ENCODE measurements around the gene RAB35.

RAB35 gene

DNA sequence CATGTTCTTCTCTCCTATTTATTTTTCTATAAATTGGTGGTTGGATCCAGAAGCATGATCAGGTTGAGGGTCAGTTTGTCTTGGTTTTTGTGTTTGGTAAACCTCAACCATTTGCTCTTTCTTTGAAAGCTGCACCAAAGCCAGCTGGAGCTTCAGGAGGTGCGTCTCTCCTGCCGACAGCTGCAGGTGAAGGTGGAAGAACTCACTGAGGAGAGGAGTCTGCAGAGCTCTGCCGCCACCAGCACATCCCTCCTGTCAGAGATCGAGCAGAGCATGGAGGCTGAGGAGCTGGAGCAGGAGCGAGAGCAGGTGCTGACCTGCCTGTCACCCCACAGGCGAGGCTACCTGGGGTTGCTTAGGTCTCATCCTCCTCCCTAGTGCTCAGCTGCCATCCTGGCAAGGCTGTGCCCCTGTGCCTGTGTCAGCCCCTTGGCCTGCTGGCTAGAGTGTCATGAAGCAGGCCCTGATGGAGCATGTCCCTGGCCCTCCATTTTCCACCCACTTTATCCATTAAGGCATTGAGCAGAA lies 45.0 kb downstream of the RAB35 start:
- H3K4me1 Mint-ChIP-seq (ENCODE audit: low read depth), result peaks cover 17% of the 10 kb centered on the region
- no peaks in the 10 kb centered on the region for H3K27me3 Mint-ChIP-seq
- H3K27ac Mint-ChIP-seq, result no peak overlapping the region
- no peaks in the 10 kb centered on the region for H3K9me3 Mint-ChIP-seq (ENCODE audit: low read depth)
- H3K36me3 Mint-ChIP-seq, result peaks cover 24% of the 10 kb centered on the region
- no peak overlapping the region for H3K4me3 Mint-ChIP-seq

DNA sequence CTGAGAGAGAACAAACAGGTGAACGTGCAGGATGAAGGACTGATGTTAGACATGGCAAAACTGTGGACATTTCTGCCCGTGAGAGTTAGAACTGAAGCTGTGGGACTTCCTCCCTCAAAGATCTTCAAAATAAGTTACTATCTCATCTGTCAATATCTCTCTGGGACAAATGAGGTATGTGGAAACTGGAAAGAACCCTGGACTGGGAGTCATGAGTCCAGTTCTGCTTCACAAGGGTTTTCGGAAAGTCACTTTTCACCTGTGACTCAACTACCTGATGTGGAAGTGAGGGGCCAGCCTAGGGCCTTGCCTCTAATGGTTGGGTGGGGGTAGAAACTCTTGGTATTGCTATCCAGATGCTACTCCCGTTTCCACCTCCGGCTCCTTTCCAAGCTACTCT lies 47.3 kb downstream of the RAB35 start:
- H3K4me1 Mint-ChIP-seq (ENCODE audit: low read depth), result peaks cover 6% of the 10 kb centered on the region
- H3K4me3 Mint-ChIP-seq, result no peak overlapping the region
- H3K27ac Mint-ChIP-seq, result peak overlapping the region; percentile 58
- no peaks in the 10 kb centered on the region for H3K9me3 Mint-ChIP-seq (ENCODE audit: low read depth)
- no peaks in the 10 kb centered on the region for H3K27me3 Mint-ChIP-seq
- H3K36me3 Mint-ChIP-seq, result peaks cover 14% of the 10 kb centered on the region

DNA sequence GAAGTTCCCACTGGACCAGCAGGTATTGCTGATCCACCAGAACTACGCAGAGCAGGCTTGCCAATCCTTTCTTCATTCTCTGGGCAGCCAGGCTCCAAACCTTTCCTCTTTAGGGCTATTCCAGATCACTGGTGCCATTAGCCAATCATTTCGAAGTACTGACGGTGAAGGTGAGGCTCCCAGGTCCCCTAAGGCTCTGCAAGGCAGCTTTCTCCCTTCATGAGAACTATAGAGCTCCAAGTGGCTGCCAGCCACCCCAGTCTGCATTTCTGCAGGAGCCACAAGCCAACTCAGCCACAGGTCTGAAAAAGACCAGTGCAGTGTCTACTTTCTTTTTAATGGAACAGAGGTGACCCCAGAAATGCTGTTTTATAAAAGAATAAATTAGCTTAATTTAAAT lies 48.7 kb downstream of the RAB35 start:
- no peaks in the 10 kb centered on the region for H3K9me3 Mint-ChIP-seq (ENCODE audit: low read depth)
- peaks cover 12% of the 10 kb centered on the region for H3K36me3 Mint-ChIP-seq
- H3K4me1 Mint-ChIP-seq (ENCODE audit: low read depth), result peaks cover 2% of the 10 kb centered on the region
- H3K27ac Mint-ChIP-seq, result no peak overlapping the region
- H3K27me3 Mint-ChIP-seq, result no peaks in the 10 kb centered on the region
- H3K4me3 Mint-ChIP-seq, result no peak overlapping the region

DNA sequence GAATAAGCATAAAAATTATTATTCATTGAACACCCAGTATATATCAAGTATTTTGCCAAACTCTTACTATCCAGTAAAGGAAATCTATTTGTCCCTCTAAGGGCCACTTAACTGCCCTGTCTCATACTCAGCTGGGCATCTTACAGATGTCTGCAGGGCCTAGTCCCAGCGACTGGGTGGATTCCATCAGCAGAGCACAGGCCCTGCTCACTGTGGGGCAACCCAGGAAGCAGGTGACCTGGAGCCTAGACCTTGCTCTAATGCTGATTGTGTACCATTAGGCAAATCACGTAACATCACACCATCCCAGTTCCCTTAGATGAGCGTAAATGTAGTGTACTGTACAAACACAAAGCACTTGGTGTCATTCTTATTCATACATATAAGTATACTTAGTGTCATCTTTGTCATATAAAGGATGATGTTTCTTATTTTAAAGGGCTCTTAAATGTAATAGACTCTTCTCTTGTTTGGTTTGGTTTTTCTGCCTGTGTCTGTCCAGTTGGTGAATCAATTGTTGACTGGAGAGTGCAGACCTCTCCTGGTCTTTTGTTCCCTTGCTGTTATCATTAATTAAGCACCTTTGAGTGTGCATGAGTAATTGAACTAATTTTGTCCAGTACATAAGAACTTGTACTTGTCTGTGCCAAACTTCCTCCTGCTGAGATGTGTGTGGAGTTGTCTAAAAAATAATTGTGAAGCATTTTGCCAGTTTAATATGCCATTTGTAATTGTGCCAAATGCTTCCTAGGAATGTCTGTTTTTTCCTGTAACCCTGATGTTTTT lies 49.3 kb downstream of the RAB35 start:
- H3K4me3 Mint-ChIP-seq, result no peak overlapping the region
- peaks cover 15% of the 10 kb centered on the region for H3K36me3 Mint-ChIP-seq
- H3K9me3 Mint-ChIP-seq (ENCODE audit: low read depth), result no peaks in the 10 kb centered on the region
- peaks cover 5% of the 10 kb centered on the region for H3K4me1 Mint-ChIP-seq (ENCODE audit: low read depth)
- peak overlapping the region; percentile 58 for H3K27ac Mint-ChIP-seq
- no peaks in the 10 kb centered on the region for H3K27me3 Mint-ChIP-seq

DNA sequence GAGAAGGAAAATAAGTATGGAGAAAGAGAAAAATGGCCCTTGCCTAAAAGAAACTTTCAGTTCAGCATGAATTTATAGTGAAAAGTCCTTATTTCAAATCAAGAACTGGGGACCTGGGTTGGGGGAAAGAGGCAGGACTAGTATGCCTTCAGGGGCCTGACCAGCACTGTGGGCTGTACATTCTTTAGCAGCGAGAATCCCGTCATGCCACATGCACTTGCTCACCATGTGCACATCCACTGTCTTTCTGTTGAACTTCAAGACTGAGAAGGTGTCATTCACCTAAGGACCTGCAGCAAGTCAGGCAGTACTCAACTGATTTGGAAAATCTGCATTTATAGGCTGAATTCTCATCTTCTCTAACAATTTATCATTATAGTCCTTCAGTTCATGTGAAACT lies 50.2 kb downstream of the RAB35 start:
- H3K4me3 Mint-ChIP-seq, result no peak overlapping the region
- H3K4me1 Mint-ChIP-seq (ENCODE audit: low read depth), result peaks cover 5% of the 10 kb centered on the region
- no peaks in the 10 kb centered on the region for H3K9me3 Mint-ChIP-seq (ENCODE audit: low read depth)
- no peak overlapping the region for H3K27ac Mint-ChIP-seq
- H3K27me3 Mint-ChIP-seq, result no peaks in the 10 kb centered on the region
- H3K36me3 Mint-ChIP-seq, result peaks cover 18% of the 10 kb centered on the region

DNA sequence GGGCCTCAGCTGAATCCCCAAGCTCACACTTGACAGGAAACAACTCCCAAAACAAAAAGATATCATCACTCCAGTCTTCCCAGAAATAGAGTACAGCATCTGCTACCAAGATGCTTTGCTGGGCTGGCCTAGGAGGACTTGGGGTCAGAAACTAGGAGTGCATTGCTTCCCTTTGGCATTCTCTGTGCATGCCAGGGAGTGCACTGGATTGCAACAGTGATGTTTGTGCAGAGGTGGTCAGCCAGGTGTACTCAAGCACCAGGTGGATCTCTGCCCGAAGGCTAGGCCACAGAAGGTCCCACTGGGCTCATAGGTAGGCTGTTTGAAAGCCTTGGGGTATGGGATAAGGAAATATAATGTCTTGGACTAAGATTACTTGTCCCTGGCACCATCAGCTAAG lies 51.1 kb downstream of the RAB35 start:
- Mint-ChIP-seq H3K36me3 (peaks cover 18% of the 10 kb centered on the region), H3K4me3 (no peak overlapping the region), H3K4me1 (ENCODE audit: low read depth) (peaks cover 7% of the 10 kb centered on the region), H3K27me3 (no peaks in the 10 kb centered on the region), H3K27ac (no peak overlapping the region), H3K9me3 (ENCODE audit: low read depth) (no peaks in the 10 kb centered on the region)

DNA sequence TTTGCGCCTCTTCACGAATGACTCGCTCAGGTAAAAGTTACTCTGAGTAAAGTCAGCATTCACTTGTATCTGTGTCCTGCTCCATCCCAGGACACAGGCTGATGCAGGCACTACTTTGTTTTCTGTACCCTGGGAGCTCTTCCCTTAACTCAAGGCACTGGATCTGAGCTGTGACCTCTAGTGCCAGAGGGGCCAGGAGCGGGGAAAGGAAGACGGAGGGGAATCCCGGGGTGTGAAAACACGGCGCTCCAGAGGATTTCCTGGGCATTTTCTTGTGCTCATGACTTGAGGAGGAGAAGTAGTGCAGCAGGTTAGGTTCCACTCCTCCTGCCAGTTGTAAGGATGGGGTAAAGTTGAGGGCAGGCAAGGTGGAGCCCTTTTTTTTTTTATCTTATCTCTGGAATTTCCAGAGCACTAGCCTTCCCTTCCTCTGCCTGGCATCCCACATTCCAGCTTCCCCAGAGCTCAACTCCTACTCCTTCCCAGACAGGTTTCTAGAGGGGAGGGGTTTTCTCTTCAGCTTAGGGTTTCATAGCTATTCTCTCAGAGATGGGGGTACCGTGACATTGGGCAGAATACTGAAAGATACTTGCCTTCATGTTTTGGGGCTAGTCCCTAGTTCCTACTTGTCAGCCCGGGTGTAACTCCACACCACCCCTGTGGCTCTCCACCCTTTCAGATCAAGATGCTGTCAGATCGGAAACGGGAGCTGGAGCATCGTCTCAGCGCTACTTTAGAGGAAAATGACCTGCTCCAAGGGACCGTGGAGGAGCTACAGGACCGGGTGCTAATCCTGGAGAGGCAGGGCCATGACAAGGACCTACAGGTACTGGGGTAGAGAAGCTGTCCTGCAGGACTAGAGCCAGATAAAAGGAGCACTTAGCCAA lies 52.3 kb downstream of the RAB35 start:
- Mint-ChIP-seq H3K9me3 (ENCODE audit: low read depth) (no peaks in the 10 kb centered on the region), H3K4me3 (no peak overlapping the region), H3K36me3 (peaks cover 20% of the 10 kb centered on the region), H3K27me3 (no peaks in the 10 kb centered on the region), H3K4me1 (ENCODE audit: low read depth) (peaks cover 13% of the 10 kb centered on the region), H3K27ac (no peak overlapping the region)

DNA sequence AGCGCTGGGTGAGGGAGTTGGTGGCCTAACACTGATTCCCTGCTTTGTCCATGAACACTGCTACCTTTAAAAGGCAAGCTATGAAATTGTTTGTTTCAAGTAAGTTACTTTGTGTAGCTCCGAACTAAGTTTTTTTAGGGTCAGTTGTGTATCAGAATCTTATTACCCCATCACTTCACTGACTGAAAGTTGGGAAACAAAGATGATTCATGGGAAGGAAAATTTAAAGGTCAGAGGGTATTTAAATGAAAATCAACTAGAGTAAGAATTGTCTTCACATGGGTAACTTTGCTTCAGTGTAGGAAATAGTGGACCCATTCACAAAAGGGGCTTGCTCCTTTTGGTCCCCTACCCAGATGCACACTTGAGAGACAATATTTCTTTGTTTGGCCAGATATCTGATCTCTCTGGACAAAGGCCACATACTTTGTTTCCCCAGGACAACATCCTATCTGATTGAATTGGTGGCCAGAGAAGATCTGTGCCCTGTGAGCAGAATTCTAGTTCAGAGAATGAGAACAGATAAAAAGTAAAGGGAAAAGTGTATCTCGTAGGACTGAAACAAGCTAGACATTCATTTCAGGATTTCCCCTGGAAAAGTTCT lies 53.5 kb downstream of the RAB35 start:
- no peak overlapping the region for H3K4me3 Mint-ChIP-seq
- H3K36me3 Mint-ChIP-seq, result peaks cover 18% of the 10 kb centered on the region
- H3K9me3 Mint-ChIP-seq (ENCODE audit: low read depth), result no peaks in the 10 kb centered on the region
- H3K27me3 Mint-ChIP-seq, result no peaks in the 10 kb centered on the region
- H3K27ac Mint-ChIP-seq, result peak overlapping the region; percentile 28
- H3K4me1 Mint-ChIP-seq (ENCODE audit: low read depth), result peaks cover 14% of the 10 kb centered on the region

DNA sequence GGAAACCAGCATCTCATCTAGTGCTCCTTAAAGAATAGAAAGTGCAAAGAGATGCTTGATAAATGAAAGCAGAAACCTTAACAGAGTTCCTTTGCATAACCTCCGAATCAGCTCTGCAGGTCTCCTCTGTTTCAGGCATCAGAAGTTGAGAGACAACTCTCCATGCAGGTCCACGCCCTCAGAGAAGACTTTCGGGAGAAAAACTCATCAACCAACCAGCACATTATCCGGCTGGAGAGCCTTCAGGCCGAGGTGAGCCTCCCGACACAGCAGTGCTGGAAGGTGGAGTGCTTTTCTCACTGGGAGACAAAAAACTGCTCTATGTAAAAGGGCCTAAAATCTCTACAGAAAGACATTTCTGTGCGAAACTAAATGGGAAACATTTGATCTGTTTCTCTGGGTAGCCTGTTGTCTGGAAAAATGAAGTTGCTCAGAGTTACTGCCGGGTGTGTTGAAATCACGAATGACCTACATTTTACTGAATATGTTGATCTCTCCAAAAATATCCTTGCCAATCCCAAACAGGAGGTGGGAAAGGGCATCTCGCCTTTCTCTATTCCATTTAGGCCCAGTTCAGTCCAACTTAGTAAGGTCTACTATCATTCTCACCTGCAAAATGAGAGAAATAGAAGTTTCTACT lies 54.9 kb downstream of the RAB35 start:
- H3K36me3 Mint-ChIP-seq, result peaks cover 15% of the 10 kb centered on the region
- H3K4me1 Mint-ChIP-seq (ENCODE audit: low read depth), result peaks cover 15% of the 10 kb centered on the region
- H3K27me3 Mint-ChIP-seq, result no peaks in the 10 kb centered on the region
- no peak overlapping the region for H3K4me3 Mint-ChIP-seq
- H3K9me3 Mint-ChIP-seq (ENCODE audit: low read depth), result no peaks in the 10 kb centered on the region
- H3K27ac Mint-ChIP-seq, result no peak overlapping the region

DNA sequence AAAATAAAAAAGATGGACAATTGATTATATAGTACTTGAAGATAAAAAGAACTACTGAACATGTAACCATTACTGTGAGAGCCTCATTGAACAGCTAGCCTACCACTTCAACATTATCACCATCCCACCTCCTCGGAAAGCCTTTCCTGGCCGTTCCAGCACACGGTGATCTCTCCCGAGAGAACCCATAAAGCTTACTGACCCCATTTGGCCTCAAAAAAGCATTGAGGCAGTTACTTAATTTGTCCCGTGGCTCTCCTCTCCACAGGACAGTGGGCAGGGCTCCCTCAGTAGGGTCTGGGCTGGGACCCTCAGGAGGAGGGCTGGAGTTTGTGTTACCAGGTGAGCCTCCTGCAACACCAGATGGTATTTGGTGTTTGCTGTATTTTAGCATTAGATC lies 55.8 kb downstream of the RAB35 start:
- Mint-ChIP-seq H3K4me3 (no peak overlapping the region), H3K9me3 (ENCODE audit: low read depth) (no peaks in the 10 kb centered on the region), H3K36me3 (peaks cover 14% of the 10 kb centered on the region), H3K27ac (peak overlapping the region; percentile 66), H3K4me1 (ENCODE audit: low read depth) (peaks cover 15% of the 10 kb centered on the region), H3K27me3 (no peaks in the 10 kb centered on the region)

DNA sequence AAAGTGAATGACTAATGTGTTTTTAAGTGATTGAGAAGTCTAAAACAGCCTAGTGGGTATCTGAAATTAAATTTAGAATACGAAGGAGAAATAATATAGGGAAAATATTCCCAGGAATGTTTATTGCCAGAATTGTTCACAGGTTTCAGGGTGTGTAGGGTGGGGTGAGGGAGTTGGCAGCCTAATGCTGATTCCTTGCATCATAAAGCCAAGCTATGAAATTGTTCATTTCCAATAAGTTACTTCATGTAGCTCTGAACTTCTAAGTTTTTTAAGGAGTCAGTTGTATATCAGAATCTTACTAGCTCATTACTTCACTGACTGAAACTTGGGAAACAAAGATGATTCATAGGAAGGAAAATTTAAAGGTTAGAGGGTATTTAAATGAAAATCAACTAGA lies 56.4 kb downstream of the RAB35 start:
- Mint-ChIP-seq H3K9me3 (ENCODE audit: low read depth) (no peaks in the 10 kb centered on the region), H3K36me3 (peaks cover 15% of the 10 kb centered on the region), H3K4me3 (no peak overlapping the region), H3K4me1 (ENCODE audit: low read depth) (peaks cover 15% of the 10 kb centered on the region), H3K27ac (peak overlapping the region; percentile 22), H3K27me3 (no peaks in the 10 kb centered on the region)

DNA sequence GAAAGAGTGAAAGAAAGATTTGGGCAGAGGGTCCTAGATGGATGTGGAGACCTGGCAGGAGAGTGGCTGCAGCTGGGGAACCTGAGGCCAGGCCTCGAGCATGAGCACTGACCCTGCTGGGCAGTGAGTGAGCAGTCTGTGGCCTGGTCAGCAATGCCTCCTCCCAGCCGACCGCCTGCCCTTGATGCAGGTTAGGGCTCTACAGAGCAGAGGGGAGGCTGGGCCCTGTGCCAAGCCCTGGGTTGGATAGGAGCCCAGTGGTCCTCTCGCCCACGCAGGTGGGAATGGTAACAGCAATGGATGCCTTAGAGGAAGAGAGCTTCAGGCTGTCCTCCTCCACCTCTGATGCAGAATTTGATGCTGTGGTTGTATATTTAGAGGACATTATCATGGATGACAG lies 59.8 kb downstream of the RAB35 start:
- Mint-ChIP-seq H3K27ac (no peak overlapping the region), H3K4me3 (no peak overlapping the region), H3K9me3 (ENCODE audit: low read depth) (no peaks in the 10 kb centered on the region), H3K36me3 (peaks cover 21% of the 10 kb centered on the region), H3K4me1 (ENCODE audit: low read depth) (peaks cover 21% of the 10 kb centered on the region), H3K27me3 (no peaks in the 10 kb centered on the region)

DNA sequence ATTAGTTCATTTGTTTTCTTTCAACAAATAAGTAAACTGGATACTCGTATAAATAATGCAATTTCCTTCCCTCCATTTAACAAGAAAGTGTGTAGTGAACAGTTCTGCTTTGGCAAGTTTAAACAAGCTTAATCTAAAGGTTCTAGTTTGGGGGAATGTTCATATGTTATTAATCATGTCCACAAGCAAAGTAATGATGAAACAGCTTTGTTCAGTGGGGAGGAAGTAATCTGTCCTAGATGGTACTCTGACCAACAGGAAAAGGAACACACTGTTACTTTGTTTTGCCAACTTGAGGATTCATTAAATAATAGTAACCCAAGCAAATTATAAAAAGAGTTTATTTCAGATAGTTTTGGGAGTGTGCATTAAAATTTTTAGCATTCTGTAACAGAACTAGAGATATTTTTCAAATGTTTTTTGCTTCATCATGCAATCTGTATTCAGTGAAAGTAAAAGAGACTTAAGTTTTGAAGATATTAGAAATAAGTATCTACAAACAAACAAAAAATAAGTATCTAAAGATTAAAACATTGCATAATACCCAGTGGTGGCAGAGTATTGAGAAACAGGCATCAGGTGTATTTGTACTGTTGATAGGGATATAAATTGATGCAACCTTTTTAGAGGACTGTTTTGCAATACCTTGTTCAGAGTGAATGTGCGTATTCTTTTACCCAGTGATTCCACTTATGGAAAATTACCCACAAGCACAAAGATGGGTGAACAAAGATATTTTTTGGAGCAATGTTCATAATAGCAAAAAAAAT lies 61.1 kb downstream of the RAB35 start:
- H3K27ac Mint-ChIP-seq, result no peak overlapping the region
- H3K4me1 Mint-ChIP-seq (ENCODE audit: low read depth), result peaks cover 20% of the 10 kb centered on the region
- H3K27me3 Mint-ChIP-seq, result no peaks in the 10 kb centered on the region
- peaks cover 24% of the 10 kb centered on the region for H3K36me3 Mint-ChIP-seq
- no peaks in the 10 kb centered on the region for H3K9me3 Mint-ChIP-seq (ENCODE audit: low read depth)
- H3K4me3 Mint-ChIP-seq, result no peak overlapping the region

DNA sequence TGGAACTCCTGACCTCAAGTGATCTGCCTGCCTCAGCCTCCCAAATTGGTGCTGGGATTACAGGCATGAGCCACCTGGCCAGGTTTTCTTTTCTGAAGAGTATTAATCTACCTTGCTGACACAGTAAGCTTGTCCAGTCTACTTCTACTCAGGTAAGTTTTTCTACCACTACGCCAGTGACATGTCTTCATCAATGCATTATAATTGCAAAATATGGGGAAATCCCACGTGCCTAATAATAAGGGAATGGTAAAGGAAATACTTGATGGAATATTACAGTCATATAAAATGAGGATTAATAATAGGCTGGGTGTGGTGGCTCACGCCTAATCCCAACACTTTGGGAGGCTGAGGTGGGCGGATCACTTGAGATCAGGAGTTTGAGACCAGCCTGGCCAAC lies 62.3 kb downstream of the RAB35 start:
- Mint-ChIP-seq H3K4me1 (ENCODE audit: low read depth) (peaks cover 20% of the 10 kb centered on the region), H3K4me3 (no peak overlapping the region), H3K36me3 (peaks cover 27% of the 10 kb centered on the region), H3K27ac (no peak overlapping the region), H3K27me3 (no peaks in the 10 kb centered on the region), H3K9me3 (ENCODE audit: low read depth) (no peaks in the 10 kb centered on the region)

Measured in activated naive CD8-positive, alpha-beta T cell (primary cell).